ENCODE data around the gene MC1R.
"Not testable (repeated sequence)": the region's sequence is repeated elsewhere in the genome, so short reads cannot be mapped to it uniquely, and the experiment has no call there.

Gene MC1R

DNA sequence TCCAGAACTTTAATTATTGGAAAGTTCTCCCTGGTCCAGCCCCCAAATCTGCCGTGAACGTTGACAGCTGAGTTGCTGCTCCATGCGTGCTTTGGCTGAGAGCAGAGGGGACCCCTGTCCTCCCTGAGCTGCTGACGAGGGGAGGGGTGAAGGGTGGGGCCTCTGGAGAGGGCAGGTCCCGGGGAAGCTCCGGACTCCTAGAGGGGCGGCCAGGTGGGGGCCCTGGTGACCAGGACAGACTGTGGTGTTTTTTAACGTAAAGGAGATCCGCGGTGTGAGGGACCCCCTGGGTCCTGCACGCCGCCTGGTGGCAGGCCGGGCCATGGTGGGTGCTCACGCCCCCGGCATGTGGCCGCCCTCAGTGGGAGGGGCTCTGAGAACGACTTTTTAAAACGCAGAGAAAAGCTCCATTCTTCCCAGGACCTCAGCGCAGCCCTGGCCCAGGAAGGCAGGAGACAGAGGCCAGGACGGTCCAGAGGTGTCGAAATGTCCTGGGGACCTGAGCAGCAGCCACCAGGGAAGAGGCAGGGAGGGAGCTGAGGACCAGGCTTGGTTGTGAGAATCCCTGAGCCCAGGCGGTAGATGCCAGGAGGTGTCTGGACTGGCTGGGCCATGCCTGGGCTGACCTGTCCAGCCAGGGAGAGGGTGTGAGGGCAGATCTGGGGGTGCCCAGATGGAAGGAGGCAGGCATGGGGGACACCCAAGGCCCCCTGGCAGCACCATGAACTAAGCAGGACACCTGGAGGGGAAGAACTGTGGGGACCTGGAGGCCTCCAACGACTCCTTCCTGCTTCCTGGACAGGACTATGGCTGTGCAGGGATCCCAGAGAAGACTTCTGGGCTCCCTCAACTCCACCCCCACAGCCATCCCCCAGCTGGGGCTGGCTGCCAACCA, at the start of gene MC1R:
Gene MC1R (plus strand): TSS at position 410 of the 895 bp plus-strand sequence. CDS start 397 bp downstream, at position 807.
- no peak for DNase-seq

DNA sequence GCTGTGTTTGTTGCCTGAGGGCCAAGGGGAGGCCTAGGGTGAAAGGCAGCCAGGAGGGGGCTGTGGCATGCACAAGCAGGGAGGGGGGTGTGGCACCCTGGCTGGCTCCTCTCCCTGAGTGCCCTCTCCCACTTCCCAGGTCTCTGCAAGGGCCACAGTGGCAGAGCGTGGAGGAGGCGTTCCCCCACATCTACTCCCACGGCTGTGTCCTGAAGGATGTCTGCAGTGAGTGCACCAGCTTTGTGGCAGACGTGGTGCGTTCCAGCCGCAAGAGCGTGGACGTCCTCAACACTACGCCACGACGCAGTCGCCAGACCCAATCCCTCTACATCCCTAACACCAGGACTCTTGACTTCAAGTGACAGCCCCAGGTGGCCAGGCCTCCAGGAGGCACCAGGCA, 48.8 kb upstream of the MC1R start:
- DNase-seq: no peak

- no peak for DNase-seq
These were observed 48.2 kb upstream of the MC1R start for GRCh38 chr16:89870440-89870839.

DNA sequence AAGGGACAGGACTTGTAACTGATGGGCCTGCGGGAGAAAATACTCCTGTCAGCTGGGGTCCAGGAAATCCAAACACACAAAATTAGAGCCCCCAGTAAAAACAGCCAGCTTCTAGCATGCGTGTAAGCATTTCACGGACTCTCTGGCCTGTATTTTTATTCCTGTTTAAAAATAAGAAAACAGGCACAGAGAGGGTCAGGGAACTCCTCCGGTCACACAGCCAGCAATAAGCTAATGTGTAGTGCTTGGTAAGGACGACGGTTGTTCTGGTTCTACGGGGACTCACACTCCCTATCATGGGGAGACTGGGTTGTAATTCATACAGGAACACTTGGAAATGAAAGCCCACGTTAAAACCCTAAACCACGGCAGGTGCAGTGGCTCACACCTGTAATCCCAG, 46.8 kb upstream of the MC1R start:
- no peak for DNase-seq

- peak; percentile 64 to 66 for DNase-seq
These were observed 45.3 kb upstream of the MC1R start, which contains the start of gene TCF25 for GRCh38 chr16:89873109-89873971. TCF25 (plus strand) TSS chr16:89873592; CDS start chr16:89873668, 76 bp downstream.

GRCh38 chr16:89873972-89874689, 44.5 kb upstream of the MC1R start:
- DNase-seq: peak; percentile 91 to 93

DNA sequence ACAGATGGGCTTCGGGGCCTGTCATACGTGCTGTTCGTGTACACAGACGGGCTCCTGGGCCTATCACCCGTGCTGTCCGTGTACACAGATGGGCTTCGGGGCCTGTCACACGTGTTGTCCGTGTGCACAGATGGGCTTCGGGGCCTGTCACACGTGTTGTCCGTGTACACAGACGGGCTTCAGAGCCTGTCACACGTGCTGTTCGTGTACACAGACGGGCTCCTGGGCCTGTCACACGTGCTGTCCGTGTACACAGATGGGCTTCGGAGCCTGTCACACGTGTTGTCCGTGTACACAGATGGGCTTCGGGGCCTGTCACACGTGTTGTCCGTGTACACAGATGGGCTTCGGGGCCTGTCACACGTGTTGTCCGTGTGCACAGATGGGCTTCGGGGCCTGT, 39.5 kb upstream of the MC1R start:
- not testable (repeated sequence) for DNase-seq

- no peak for DNase-seq
These were observed 37.9 kb upstream of the MC1R start for GRCh38 chr16:89880477-89881367.

- no peak for DNase-seq
These were observed 37.3 kb upstream of the MC1R start for GRCh38 chr16:89881368-89881730.

DNA sequence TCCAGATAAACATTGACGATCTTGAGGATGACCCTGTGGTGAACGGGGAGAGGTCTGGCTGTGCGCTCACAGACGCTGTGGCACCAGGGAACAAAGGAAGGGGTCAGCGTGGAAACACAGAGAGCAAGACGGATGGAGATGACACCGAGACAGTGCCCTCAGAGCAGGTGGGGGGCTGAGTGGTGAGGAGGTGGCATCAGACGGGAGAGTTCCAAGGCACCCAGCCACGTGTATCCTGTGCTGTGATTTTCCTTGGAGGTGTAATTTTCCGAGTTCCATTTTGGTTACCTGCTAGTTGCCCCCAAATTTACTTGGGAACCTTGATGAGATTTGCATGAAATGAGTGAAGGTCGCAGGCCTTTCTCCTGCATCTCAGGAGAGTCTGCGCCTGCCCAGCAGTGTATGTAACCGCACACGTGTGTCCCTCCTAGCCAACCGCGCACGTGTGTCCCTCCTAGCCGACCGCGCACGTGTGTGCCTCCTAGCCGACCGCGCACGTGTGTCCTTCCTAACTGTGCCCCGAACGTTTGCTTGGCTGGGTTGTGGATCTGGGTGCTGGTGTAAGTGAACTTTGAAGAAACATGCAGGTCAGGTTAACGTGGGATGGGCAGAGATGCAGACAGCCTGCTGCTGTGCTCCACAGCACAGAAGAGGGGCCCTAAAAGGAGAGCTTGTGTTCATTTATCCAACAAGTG, 35.2 kb upstream of the MC1R start:
- no peak for DNase-seq

GRCh38 chr16:89884041-89884421, 34.6 kb upstream of the MC1R start:
- DNase-seq: no peak

DNA sequence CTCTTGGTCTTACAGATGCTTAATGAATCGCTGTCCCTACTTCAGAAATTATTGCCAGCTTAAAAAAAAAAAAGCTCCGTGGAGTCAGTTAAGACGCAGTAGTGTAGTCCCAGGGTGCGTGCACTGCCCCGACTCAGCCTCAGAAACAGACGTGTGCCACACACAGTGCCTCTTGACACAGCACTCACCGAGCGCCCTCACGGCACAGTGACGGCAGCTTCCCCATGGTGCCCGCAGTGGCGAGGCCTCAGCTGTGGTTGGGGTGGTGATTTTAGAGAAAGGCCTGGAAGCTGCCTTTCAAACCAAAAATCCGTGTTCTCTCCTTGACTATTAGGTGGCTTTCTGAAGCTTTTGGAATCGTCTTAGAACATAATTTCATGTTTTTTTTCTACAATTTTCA, 31.4 kb upstream of the MC1R start:
- no peak for DNase-seq

GRCh38 chr16:89890200-89890599, 28.5 kb upstream of the MC1R start:
- DNase-seq: no peak

- no peak for DNase-seq
These were observed 27.6 kb upstream of the MC1R start for GRCh38 chr16:89890886-89891657.

DNA sequence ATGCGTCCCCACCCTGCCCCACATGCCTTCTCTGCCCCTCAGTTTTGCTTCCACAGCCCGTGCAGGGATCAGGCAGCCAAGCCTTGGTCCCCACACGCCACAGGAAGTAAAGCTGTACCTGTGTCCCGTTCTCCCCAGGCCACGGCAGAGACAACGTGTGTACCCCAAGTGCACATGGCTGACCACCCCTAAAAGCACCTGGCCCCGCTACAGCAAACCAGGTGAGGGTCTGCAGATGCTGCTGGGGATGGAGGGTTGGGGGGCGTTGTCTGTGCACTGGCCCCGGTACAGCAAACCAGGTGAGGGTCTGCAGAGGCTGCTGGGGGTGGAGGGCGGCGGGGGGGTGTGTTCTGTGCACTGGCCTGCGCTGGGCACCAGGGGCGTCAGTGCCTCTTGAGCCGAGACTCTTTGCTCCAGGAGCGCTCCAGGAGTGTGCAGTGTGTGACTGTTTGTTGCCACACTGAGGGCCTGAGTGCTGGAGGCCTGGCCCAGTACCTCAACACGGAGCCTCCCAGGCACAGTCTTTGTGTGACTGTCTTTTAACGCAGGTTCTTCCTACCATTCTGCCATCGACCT, 26.5 kb upstream of the MC1R start:
- no peak for DNase-seq

GRCh38 chr16:89892635-89893034, 26.0 kb upstream of the MC1R start:
- no peak for DNase-seq

DNA sequence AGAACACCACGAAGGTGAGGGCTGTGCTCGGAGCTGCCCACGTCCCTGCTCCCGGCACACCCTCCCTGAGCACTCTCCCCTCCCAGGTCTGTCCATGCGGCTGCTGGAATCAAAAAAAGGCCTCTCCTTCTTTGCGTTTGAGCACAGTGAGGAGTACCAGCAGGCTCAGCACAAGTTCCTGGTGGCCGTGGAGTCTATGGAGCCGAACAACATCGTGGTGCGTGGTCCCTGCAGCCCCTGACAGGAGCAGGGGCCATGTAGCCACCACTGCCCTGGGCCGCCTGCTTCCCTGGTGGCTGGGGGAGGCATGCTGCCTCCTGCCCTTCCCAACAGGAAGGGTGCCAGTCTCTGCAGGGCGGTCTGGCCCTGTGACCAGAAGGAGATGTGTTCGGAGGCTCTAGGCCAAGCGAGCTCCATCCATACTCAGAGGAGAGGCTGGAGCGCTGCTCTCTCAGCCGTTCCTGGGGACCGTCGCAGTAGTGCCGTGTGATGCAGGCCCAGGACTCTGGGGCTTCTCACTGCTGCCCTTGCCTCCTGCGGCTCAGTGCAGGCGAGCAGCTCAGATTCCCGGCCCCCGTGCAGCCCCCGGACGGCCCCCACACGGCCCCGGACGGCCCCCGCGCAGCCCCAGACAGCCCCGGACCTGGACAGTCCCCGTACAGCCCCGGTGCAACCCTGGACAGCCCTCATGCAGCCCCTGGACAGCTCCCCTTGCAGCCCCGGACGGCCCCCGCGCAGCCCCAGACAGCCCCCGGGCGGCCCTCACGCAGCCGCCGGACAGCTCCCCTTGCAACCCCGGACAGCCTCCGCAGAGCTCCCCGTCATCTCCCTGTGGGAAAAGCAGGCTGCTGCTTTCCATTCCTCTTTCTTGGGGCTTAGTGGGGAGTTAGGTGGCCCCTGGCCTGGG, 24.8 kb upstream of the MC1R start:
- no peak for DNase-seq

DNA sequence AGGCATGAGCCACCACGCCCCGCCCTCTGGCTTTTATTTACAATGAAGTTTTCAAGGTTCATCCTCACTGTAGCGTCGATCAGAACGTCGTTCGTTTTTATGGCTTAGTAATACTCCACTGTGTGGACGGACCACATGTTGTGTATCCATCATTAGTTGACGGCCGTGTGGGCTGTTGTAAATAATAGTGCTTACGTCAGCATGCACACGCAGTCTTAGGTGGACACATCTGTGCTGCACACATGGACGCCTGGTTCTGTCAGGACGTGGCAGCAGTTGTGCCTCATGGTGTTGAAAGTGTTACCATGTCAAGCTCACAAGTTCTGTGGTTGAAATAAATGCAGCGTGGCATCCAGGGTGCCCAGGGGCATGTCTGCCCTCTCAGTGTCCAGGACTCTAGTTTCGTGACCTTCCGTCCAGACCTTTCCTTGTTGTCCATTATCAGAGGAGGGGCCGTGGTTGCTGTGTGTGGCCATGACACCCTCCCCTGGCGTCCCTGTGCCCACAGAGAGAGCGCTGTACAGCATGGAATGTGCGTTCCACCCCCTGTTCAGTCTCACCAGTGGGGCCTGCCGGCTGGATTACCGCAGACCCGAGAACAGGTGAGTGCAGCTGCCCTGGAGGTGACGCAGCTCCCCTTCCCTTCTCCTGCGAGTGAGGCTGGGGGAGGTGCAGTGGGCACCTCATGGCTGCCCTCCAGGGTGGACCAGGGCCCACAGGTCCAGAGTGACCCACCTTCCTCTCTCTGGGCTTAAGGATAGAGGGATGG, 23.0 kb upstream of the MC1R start:
- DNase-seq: no peak

All from AML-193 (cell line).